NAMALWA (cell line): ENCODE results near the gene TXNL1.

Experiments used
- DNase-seq: peaks from one replicate; pipeline ENCODE4 v3.0.0-alpha.2; 2015; ENCODE audit warnings: low spot score

TXNL1 gene

GRCh38 chr18:56568986-56569385, 69.4 kb downstream of the TXNL1 start:
- DNase-seq: no peak

DNA sequence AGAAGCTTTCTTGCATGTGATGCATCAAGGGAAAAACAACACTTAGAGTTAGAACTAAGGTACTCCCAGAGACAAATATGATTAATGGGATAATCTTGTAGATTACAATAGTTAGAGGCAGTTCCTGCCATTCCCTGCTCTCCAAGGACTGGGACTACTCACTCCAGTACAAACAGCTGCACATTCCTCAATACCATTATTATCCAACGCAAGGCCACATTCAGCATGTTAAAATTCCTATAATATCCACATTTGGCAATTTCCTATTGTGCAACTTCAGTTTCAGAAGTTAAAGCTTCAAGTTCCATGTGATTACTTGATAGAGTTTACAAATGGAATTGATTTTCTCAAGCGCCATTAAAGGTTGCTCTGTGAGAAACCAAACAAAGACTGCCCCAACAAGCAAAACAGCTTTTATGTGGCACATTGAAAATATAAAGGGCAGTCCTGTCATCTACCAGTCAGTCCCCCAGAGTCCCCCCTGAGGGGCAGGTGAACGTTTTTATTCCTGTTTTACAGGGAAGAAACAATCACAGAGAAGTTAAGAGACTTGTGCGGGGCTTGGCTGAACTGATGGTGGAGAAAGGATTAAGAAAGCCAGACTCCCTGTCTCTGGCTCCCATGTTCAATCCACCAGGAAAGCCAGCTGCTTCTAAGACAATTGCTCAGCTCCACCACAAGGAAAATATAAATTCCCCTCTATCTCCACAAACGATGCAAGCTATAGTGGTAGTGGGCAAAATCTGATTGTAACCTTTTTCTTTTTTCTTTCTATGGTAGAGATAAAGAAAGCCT, 72.6 kb downstream of the TXNL1 start:
- DNase-seq: no peak

DNA sequence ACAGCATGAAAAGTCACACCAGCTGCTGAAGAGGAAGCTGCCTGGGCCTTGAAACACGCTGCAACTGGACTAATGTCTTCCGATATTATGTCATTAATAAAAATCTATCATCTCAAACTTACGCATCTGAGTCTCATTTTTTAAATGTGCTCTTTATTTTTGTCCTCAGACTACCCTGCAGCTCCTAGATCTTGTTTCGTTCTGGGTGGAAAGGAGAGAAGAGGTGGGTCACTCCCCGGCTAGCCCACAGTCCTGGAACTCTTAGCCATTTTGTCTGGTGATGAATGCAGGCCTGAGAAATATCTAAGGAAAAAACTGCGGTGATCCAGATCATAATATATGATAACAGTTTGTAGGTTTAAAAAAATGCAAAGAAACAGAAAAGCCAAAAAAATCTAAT, 73.3 kb downstream of the TXNL1 start:
- no peak for DNase-seq

DNA sequence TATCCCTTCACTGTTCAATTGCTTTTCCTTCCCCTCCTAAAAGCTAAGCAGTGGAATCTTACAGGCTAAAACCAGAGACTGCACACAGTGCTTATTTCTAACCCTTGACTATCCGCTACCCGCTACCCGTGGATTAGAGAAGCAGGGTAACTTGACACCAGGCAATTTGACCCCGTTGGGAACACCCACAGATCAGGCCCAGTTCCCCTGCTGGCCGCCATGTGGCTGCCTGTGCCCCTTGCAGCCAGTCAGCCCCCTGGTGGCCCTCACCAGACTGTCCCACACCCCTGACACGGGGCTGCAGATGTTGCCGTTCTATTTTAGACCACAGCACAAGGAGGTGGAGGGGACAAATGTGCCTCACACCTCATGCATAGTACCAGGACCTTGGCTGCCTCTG, 74.8 kb downstream of the TXNL1 start:
- peak; percentile 55 for DNase-seq

- no peak for DNase-seq
Measured at GRCh38 chr18:56562479-56562878, 75.9 kb downstream of the TXNL1 start.

GRCh38 chr18:56560992-56561391, 77.4 kb downstream of the TXNL1 start:
- DNase-seq: no peak

DNA sequence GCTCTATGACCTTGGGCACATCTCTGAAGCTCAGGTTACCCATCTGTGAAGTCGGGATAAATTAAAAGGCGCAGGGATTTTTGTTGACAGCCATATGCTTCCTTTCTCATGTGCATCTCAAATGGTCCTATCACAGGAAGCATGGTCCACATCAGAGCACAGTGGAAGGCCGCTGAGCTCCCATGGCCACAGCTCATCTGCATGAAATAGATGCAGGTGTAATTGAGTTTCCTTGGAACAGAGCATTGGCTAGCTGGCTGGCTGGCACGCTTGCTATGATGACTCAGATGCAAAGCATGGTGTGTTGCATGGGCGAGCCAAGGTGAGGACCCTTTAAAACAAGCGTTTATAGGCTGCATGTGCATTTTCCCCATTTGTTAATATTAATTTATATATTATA, 79.3 kb downstream of the TXNL1 start:
- no peak for DNase-seq

DNA sequence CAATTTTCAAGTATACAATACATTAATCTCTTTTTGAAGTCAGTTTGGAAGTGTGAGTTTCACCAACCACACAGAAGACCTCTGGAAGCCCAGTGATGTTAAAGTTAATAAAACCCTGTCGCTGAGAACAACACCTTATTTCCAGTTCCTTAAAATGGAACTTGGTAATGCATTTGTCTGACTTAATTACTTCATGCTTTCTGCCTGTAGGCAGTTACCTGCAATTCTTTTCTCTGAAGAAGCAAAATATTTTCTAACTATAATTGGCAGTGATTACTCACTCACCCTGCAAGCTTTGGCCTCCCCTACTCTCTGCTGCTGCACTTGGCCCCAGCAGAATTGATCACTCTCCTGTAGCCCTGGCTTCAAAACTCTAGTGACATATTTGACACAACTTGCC, 81.5 kb downstream of the TXNL1 start:
- no peak for DNase-seq

DNA sequence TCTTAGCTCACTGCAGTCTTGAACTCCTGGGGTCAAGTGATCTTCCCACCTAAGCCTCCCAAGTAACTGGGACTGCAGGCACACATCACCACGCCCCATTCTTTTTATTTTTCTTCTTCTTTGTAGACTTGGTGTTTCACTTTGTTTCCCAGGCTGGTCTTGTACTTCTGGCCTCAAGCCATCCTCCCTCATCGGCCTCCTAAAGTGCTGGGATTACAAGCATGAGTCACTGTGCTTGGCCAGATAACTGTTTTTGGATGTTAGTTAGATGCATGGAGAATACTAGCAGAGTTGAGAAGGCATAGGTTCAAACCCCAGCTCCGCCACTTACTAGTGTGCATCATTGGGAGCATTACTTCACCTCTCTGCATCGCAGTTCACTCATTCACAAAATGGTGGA, 88.3 kb downstream of the TXNL1 start:
- DNase-seq: no peak
